WTC11 (cell line): Measurements from ENCODE around the gene INPP5K. TPM values are rescaled to one million over a fixed set of nuclear protein-coding genes. Genes with fewer than 3 reads are reported as not detected.

Experiments
- ATAC-seq: fragments of 200-7000 bp; cut with Tn5 transposase; 2 replicates; pipeline ENCODE4 v1.10.0; 2021; ENCODE audit warnings: mild to moderate bottlenecking, moderate library complexity
- CTCF ChIA-PET: fragments of 300-600 bp; sonication (Branson Sonifier 250); formaldehyde crosslinking; loops from one replicate; lab custom pipeline; 2021; ENCODE audit warnings: antibody characterized with exemption; lab: Charles Lee
- POLR2A ChIA-PET: fragments of 350-600 bp; sonication (Branson Sonifier 250); formaldehyde crosslinking; loops from one replicate; lab custom pipeline; 2021; ENCODE audit warnings: antibody characterized with exemption; lab: Charles Lee
- DNase-seq: peaks from one replicate; pipeline ENCODE4 v3.0.0; 2021; ENCODE audit warnings: low spot score
- H3K27ac Mint-ChIP-seq: 2 replicates; pipeline ENCODE4 v1.8.0; 2021; ENCODE audit warnings: mixed read lengths
- H3K27me3 Mint-ChIP-seq: 2 replicates; pipeline ENCODE4 v1.8.0; 2021; ENCODE audit warnings: low read depth, mild to moderate bottlenecking, moderate library complexity, mixed read lengths
- H3K36me3 Mint-ChIP-seq: 2 replicates; pipeline ENCODE4 v1.8.0; 2021; ENCODE audit warnings: mixed read lengths
- H3K4me1 Mint-ChIP-seq: 2 replicates; pipeline ENCODE4 v1.8.0; 2022; ENCODE audit warnings: mixed read lengths
- H3K4me3 Mint-ChIP-seq: 2 replicates; pipeline ENCODE4 v1.8.0; 2021; ENCODE audit warnings: mild to moderate bottlenecking, moderate library complexity, mixed read lengths
- H3K9me3 Mint-ChIP-seq: 2 replicates; pipeline ENCODE4 v1.8.0; 2021; ENCODE audit warnings: mixed read lengths
- AFF4 ChIP-seq: sonication (generic); formaldehyde crosslinking; IDR thresholded peaks from 2 replicates; pipeline ENCODE4 v1.8.1; 2023; ENCODE audit warnings: mild to moderate bottlenecking, missing genetic modification reagents, borderline replicate concordance
- ARID4B ChIP-seq: sonication (generic); formaldehyde crosslinking; IDR thresholded peaks from 2 replicates; pipeline ENCODE4 v1.8.0; 2023; ENCODE audit warnings: missing genetic modification reagents, mild to moderate bottlenecking, borderline replicate concordance
- CBFB ChIP-seq: sonication (generic); formaldehyde crosslinking; IDR thresholded peaks from 2 replicates; pipeline ENCODE4 v1.8.1; 2022; ENCODE audit warnings: mild to moderate bottlenecking, low read depth, missing genetic modification reagents
- CDX4 ChIP-seq: fragments of 250-450 bp; sonication (Bioruptor Pico); IDR thresholded peaks from 2 replicates; pipeline ENCODE4 v1.9.0; 2021; ENCODE audit warnings: moderate library complexity, mild to moderate bottlenecking, inconsistent platforms, borderline replicate concordance
- CTCF ChIP-seq: fragments of 200-600 bp; IDR thresholded peaks from 2 replicates; pipeline ENCODE4 v1.8.0; 2022; ENCODE audit warnings: antibody characterized with exemption
- IRF2 ChIP-seq: sonication (generic); formaldehyde crosslinking; IDR thresholded peaks from 2 replicates; pipeline ENCODE4 v1.8.0; 2022; ENCODE audit warnings: low read depth, missing genetic modification reagents, borderline replicate concordance
- JUN ChIP-seq: sonication (generic); formaldehyde crosslinking; IDR thresholded peaks from 2 replicates; pipeline ENCODE4 v1.8.0; 2023; ENCODE audit warnings: mild to moderate bottlenecking, missing genetic modification reagents
- KAT7 ChIP-seq: sonication (generic); formaldehyde crosslinking; IDR thresholded peaks from 2 replicates; pipeline ENCODE4 v1.8.1; 2023; ENCODE audit warnings: missing genetic modification reagents, mild to moderate bottlenecking, borderline replicate concordance
- NR3C1 ChIP-seq: sonication (generic); formaldehyde crosslinking; conservative IDR thresholded peaks from 2 replicates; pipeline ENCODE4 v1.8.1; 2023; ENCODE audit warnings: low read depth, mild to moderate bottlenecking, missing genetic modification reagents
- SOX15 ChIP-seq: fragments of 250-450 bp; sonication (Bioruptor Pico); IDR thresholded peaks from 2 replicates; pipeline ENCODE4 v1.9.0; 2021; ENCODE audit warnings: mild to moderate bottlenecking
- TP53 ChIP-seq: sonication (generic); formaldehyde crosslinking; IDR thresholded peaks from 2 replicates; pipeline ENCODE4 v1.8.1; 2023; ENCODE audit warnings: mild to moderate bottlenecking, missing genetic modification reagents
- ZMAT4 ChIP-seq: fragments of 250-450 bp; sonication (Bioruptor Pico); IDR thresholded peaks from 2 replicates; pipeline ENCODE4 v1.9.0; 2021; ENCODE audit warnings: mild to moderate bottlenecking
- ZNF263 ChIP-seq: sonication (generic); formaldehyde crosslinking; IDR thresholded peaks from 2 replicates; pipeline ENCODE4 v1.8.1; 2022; ENCODE audit warnings: low read depth, mild to moderate bottlenecking, moderate library complexity, missing genetic modification reagents
- ZNF396 ChIP-seq: fragments of 250-450 bp; sonication (Bioruptor Pico); IDR thresholded peaks from 2 replicates; pipeline ENCODE4 v1.8.0; 2021; ENCODE audit warnings: mild to moderate bottlenecking, moderate library complexity, borderline replicate concordance
- ZNF425 ChIP-seq: fragments of 250-450 bp; sonication (Bioruptor Pico); conservative IDR thresholded peaks from 2 replicates; pipeline ENCODE4 v1.9.0; 2021; ENCODE audit warnings: mild to moderate bottlenecking
- ZSCAN18 ChIP-seq: fragments of 250-450 bp; sonication (Bioruptor Pico); IDR thresholded peaks from 2 replicates; pipeline ENCODE4 v2.1.2; 2022; ENCODE audit warnings: mild to moderate bottlenecking, moderate library complexity
- total RNA-seq: library from RNA; stranded (reverse); gene quantifications from 3 replicates; pipeline ENCODE4 v1.2.3, GENCODE V29; 2021

Gene INPP5K
- total RNA-seq, 1 experiment from 2014 or later = 26.8 TPM

GRCh38 chr17:1511756-1512321 is 4.6 kb downstream of the INPP5K start:
- Mint-ChIP-seq H3K9me3 (no peaks in the 10 kb centered on the region), H3K4me1 (peaks cover 10% of the 10 kb centered on the region), H3K36me3 (no peaks in the 10 kb centered on the region), H3K27ac (no peak overlapping the region), H3K27me3 (no peaks in the 10 kb centered on the region), H3K4me3 (no peak overlapping the region)
- no peak for TF ChIP-seq IRF2 (CRISPR knock-in tag)
- TF ChIP-seq SOX15 (CRISPR knock-in tag) = no peak
- no peak for TF ChIP-seq JUN (CRISPR knock-in tag)
- no peak for TF ChIP-seq ZNF396
- no peak for TF ChIP-seq CBFB (CRISPR knock-in tag)
- no peak for TF ChIP-seq ZSCAN18
- TF ChIP-seq AFF4 (CRISPR knock-in tag) = no peak
- no peak for TF ChIP-seq NR3C1 (CRISPR knock-in tag)
- no peak for TF ChIP-seq ZNF425 (CRISPR knock-in tag)
- TF ChIP-seq KAT7 = no peak
- no peak for TF ChIP-seq TP53 (CRISPR knock-in tag)
- no peak for TF ChIP-seq ARID4B (CRISPR knock-in tag)
- TF ChIP-seq ZMAT4 (CRISPR knock-in tag) = no peak
- no peak for TF ChIP-seq CTCF
- no peak for TF ChIP-seq ZNF263 (CRISPR knock-in tag)
- no peak for TF ChIP-seq CDX4
- ChIA-PET CTCF (no interaction called here), POLR2A (interaction anchor here (0.5 kb wide), 1 partner anchor 65 kb away, joined by 4 read pairs; no protein-coding TSS in a partner anchor)
- no peak for DNase-seq
- ATAC-seq = no peak
